Muscle layer of duodenum (tissue), 2 donors: ENCODE results near the gene NR2E1.

Source experiments
- H3K27ac ChIP-seq: one replicate; pipeline ENCODE4 v1.7.0; 2013; ENCODE audit warnings: mild to moderate bottlenecking, low read length
- H3K27me3 ChIP-seq: one replicate; pipeline ENCODE4 v1.7.0; 2013; ENCODE audit warnings: low read depth, mild to moderate bottlenecking, control low read depth, low read length
- H3K36me3 ChIP-seq, 2 donors: one replicate each; pipeline ENCODE4 v1.7.0; 2013; ENCODE audit warnings: low read length in 2 of 2, control low read depth in 1 of 2, mild to moderate bottlenecking in 1 of 2; ENCODE audit not compliant: insufficient read depth in 2 of 2, control insufficient read depth in 1 of 2
- H3K4me1 ChIP-seq, 2 donors: one replicate each; pipeline ENCODE4 v1.7.0; 2013; ENCODE audit warnings: low read length in 2 of 2, mild to moderate bottlenecking in 2 of 2, control low read depth in 1 of 2, moderate library complexity in 1 of 2; ENCODE audit not compliant: insufficient read depth in 2 of 2, control insufficient read depth in 1 of 2
- H3K4me3 ChIP-seq, 2 donors: one replicate each; pipeline ENCODE4 v1.7.0; 2013; ENCODE audit warnings: low read length in 2 of 2, low read depth in 1 of 2, mild to moderate bottlenecking in 1 of 2
- H3K9me3 ChIP-seq, 2 donors: one replicate each; pipeline ENCODE4 v1.7.0; 2013; ENCODE audit warnings: low read length in 2 of 2, control low read depth in 1 of 2, mild to moderate bottlenecking in 1 of 2; ENCODE audit not compliant: control insufficient read depth in 1 of 2
- donor health status: healthy.

NR2E1 gene

DNA sequence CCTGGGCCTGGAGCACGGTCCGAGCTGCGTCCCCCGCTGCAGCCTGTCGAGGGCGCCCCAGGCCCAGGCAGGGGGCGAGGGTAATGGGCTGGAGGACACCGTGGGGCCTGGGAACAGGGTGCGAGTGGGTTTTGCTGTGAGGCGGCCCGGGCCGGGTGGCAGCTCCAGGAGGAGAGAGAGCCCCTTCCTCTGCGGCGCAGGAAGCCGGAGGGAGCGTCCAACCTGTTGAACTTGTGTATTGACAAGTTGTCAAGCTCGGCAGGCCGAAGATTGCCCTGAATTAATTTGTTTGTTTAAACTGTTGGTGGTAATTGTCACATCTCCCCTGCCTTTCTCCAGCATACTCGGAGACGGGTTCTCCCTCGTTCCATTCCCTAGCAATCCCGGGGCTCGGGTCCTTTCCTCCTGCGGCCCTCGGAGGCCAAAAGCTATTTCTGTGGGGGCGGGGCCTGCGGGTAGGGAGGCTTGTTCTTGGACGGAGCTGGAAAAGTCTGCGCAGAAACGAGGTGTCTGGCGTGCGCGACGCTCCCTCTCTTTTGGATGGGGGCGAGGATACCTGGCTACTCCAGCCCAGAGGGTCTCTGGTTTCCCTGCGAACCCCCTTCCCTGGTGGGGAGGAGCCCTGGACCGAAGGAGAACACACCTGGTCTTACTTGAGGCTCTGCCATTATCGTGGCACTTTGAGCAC lies 9.9 kb downstream of the NR2E1 start:
- Histone ChIP-seq H3K4me1 (peaks cover 3 to 28% of the 10 kb centered on the region in 2 donors), H3K4me3 (peak overlapping the region; percentile 26 to 59), H3K36me3 (no peaks in the 10 kb centered on the region), H3K27ac (no peak overlapping the region), H3K9me3 (no peaks in the 10 kb centered on the region), H3K27me3 (peaks cover 67% of the 10 kb centered on the region)

GRCh38 chr6:108176281-108177089 lies 10.7 kb downstream of the NR2E1 start:
- Histone ChIP-seq H3K27me3 (peaks cover 59% of the 10 kb centered on the region), H3K27ac (no peak overlapping the region), H3K9me3 (no peaks in the 10 kb centered on the region), H3K36me3 (no peaks in the 10 kb centered on the region), H3K4me1 (peaks cover 3 to 25% of the 10 kb centered on the region in 2 donors), H3K4me3 (peak overlapping the region; percentile 26 to 59)

GRCh38 chr6:108179741-108180140 lies 13.9 kb downstream of the NR2E1 start:
- H3K4me3 ChIP-seq = no peak overlapping the region
- no peak overlapping the region for H3K27ac ChIP-seq
- no peaks in the 10 kb centered on the region for H3K9me3 ChIP-seq
- H3K36me3 ChIP-seq = no peaks in the 10 kb centered on the region
- H3K4me1 ChIP-seq = peaks cover 3 to 18% of the 10 kb centered on the region in 2 donors
- peaks cover 33% of the 10 kb centered on the region for H3K27me3 ChIP-seq

- Histone ChIP-seq H3K4me3 (no peak overlapping the region), H3K36me3 (no peaks in the 10 kb centered on the region), H3K9me3 (no peaks in the 10 kb centered on the region), H3K4me1 (peaks cover under 1 to 12% of the 10 kb centered on the region in 2 donors), H3K27me3 (peaks cover 28% of the 10 kb centered on the region), H3K27ac (no peak overlapping the region)
Observed at GRCh38 chr6:108180266-108180665, 14.4 kb downstream of the NR2E1 start.

DNA sequence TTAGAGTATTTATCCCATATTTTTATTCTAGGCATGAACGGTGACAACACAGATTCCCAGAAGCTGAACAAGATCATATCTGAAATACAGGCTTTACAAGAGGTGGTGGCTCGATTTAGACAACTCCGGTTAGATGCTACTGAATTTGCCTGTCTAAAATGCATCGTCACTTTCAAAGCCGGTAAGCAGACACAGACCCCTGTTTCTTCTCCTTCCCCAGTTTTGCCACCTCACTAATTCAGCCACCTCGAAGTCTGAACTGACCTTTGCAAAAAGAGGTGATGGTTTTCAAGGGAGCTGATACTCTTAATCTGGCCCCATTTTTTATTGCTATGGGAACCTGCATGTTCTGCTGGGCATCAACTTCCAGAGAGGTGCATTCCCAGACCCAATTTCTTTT lies 15.0 kb downstream of the NR2E1 start:
- Histone ChIP-seq H3K27me3 (peaks cover 22% of the 10 kb centered on the region), H3K9me3 (no peaks in the 10 kb centered on the region), H3K4me3 (no peak overlapping the region), H3K27ac (no peak overlapping the region), H3K4me1 (peaks cover 0 to 7% of the 10 kb centered on the region in 2 donors), H3K36me3 (no peaks in the 10 kb centered on the region)

GRCh38 chr6:108186226-108186625 lies 20.4 kb downstream of the NR2E1 start:
- no peaks in the 10 kb centered on the region for H3K9me3 ChIP-seq
- H3K27ac ChIP-seq = no peak overlapping the region
- no peaks in the 10 kb centered on the region for H3K36me3 ChIP-seq
- no peaks in the 10 kb centered on the region for H3K4me1 ChIP-seq
- no peak overlapping the region for H3K4me3 ChIP-seq
- no peaks in the 10 kb centered on the region for H3K27me3 ChIP-seq

- Histone ChIP-seq H3K27ac (no peak overlapping the region), H3K4me3 (no peak overlapping the region), H3K9me3 (no peaks in the 10 kb centered on the region), H3K27me3 (no peaks in the 10 kb centered on the region), H3K4me1 (no peaks in the 10 kb centered on the region), H3K36me3 (no peaks in the 10 kb centered on the region)
Observed at GRCh38 chr6:108187519-108187918, 21.7 kb downstream of the NR2E1 start.

GRCh38 chr6:108193131-108193530 lies 27.3 kb downstream of the NR2E1 start:
- Histone ChIP-seq H3K4me3 (no peak overlapping the region), H3K27ac (no peak overlapping the region), H3K27me3 (no peaks in the 10 kb centered on the region), H3K4me1 (no peaks in the 10 kb centered on the region), H3K36me3 (no peaks in the 10 kb centered on the region), H3K9me3 (no peaks in the 10 kb centered on the region)

GRCh38 chr6:108193835-108194234 lies 28.0 kb downstream of the NR2E1 start:
- Histone ChIP-seq H3K27me3 (no peaks in the 10 kb centered on the region), H3K36me3 (no peaks in the 10 kb centered on the region), H3K4me1 (no peaks in the 10 kb centered on the region), H3K27ac (no peak overlapping the region), H3K4me3 (no peak overlapping the region), H3K9me3 (no peaks in the 10 kb centered on the region)

GRCh38 chr6:108194503-108194902 lies 28.7 kb downstream of the NR2E1 start:
- Histone ChIP-seq H3K4me1 (no peaks in the 10 kb centered on the region), H3K27ac (no peak overlapping the region), H3K9me3 (no peaks in the 10 kb centered on the region), H3K4me3 (no peak overlapping the region), H3K36me3 (no peaks in the 10 kb centered on the region), H3K27me3 (no peaks in the 10 kb centered on the region)

- H3K27me3 ChIP-seq = no peaks in the 10 kb centered on the region
- H3K27ac ChIP-seq = no peak overlapping the region
- no peaks in the 10 kb centered on the region for H3K36me3 ChIP-seq
- no peak overlapping the region for H3K4me3 ChIP-seq
- H3K9me3 ChIP-seq = no peaks in the 10 kb centered on the region
- no peaks in the 10 kb centered on the region for H3K4me1 ChIP-seq
Observed at GRCh38 chr6:108195209-108195608, 29.4 kb downstream of the NR2E1 start.
